GM18517 (cell line): ENCODE measurements around the gene IQCH.

Source experiments
- ATAC-seq: cut with Tn5 transposase; IDR thresholded peaks from one replicate; pipeline ENCODE4 v1.9.1; 2021; ENCODE audit warnings: mild to moderate bottlenecking, moderate library complexity; ENCODE audit not compliant: unreplicated experiment

The IQCH gene

GRCh38 chr15:67296684-67297083, 42.1 kb downstream of the IQCH start:
- no peak for ATAC-seq

GRCh38 chr15:67300266-67301025, 45.9 kb downstream of the IQCH start:
- no peak for ATAC-seq

GRCh38 chr15:67303490-67304363, 49.1 kb downstream of the IQCH start:
- ATAC-seq: no peak

GRCh38 chr15:67304778-67305177, 50.2 kb downstream of the IQCH start:
- no peak for ATAC-seq

GRCh38 chr15:67305506-67305905, 50.9 kb downstream of the IQCH start:
- no peak for ATAC-seq

- no peak for ATAC-seq
Observed at GRCh38 chr15:67307156-67307555, 52.6 kb downstream of the IQCH start.

GRCh38 chr15:67307889-67308597, 53.5 kb downstream of the IQCH start:
- ATAC-seq: no peak

GRCh38 chr15:67311731-67312130, 57.1 kb downstream of the IQCH start:
- ATAC-seq: no peak

- no peak for ATAC-seq
Observed at GRCh38 chr15:67319961-67320360, 65.4 kb downstream of the IQCH start.

GRCh38 chr15:67321352-67321751, 66.8 kb downstream of the IQCH start:
- ATAC-seq: no peak

GRCh38 chr15:67322481-67322880, 67.9 kb downstream of the IQCH start:
- no peak for ATAC-seq

- ATAC-seq: no peak
Observed at GRCh38 chr15:67327312-67327711, 72.7 kb downstream of the IQCH start.

GRCh38 chr15:67327737-67328136, 73.2 kb downstream of the IQCH start:
- no peak for ATAC-seq

- ATAC-seq: no peak
Observed at GRCh38 chr15:67329984-67330733, 75.6 kb downstream of the IQCH start.

- no peak for ATAC-seq
Observed at GRCh38 chr15:67331676-67332075, 77.1 kb downstream of the IQCH start.

- ATAC-seq: no peak
Observed at GRCh38 chr15:67335026-67335425, 80.4 kb downstream of the IQCH start.

- no peak for ATAC-seq
Observed at GRCh38 chr15:67335534-67336222, 81.1 kb downstream of the IQCH start.

- ATAC-seq: no peak
Observed at GRCh38 chr15:67340630-67341029, 86.0 kb downstream of the IQCH start.

GRCh38 chr15:67341539-67341938, 87.0 kb downstream of the IQCH start:
- no peak for ATAC-seq

GRCh38 chr15:67343206-67343605, 88.6 kb downstream of the IQCH start:
- ATAC-seq: no peak
